ENCODE measurements around the gene CLN5. TPM values are rescaled to one million over a fixed set of nuclear protein-coding genes. Genes with fewer than 3 reads are reported as not detected.

The CLN5 gene
- polyA plus RNA-seq, 1 donor from 2014 or later, result 25.9 TPM

DNA sequence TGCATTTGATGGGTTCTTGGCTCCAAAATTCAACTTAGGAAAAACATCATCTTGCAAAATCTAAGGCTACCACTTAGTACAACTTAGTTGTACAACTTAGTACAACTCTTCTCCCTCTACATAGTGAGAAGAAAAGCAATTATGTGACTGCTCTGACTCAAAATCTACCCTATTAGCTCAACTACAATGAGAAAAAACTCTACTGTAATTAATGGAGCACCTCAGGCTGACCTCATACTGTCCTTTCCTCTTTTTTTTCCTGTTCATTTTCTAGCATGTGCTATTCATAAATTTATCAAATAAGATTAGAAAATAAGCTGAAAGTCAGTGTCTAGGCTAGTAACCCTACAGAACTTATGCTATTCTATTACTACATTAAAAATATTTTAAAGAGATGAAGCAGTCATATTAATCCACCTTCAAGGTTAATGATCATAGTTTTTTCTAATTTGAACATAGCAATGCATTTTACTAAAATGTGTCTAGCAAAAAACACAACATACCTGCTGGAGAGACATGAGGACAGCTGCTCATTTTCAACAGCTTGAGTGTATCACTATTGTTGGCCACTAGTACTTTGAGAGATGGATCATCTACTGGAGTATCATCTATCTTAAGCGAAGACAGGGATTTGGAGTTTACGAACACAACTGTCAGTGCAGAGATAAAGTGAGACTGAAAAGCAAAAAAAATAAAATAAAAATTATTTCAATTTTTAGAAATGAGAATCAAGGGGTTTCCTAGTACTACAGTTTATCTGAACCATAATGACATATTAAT is 23.2 kb downstream of the CLN5 start:
- Histone ChIP-seq H2AFZ (ENCODE audit: low read depth, low read length) (no peak overlapping the region), H3K27me3 (ENCODE audit: insufficient read depth, low read depth, low read length) (no peaks in the 10 kb centered on the region), H3F3A (ENCODE audit: insufficient read depth, low read length, poor library complexity, severe bottlenecking) (no peaks in the 10 kb centered on the region), H3K4me2 (ENCODE audit: low read length) (no peak overlapping the region), H3K4me3 (ENCODE audit: low read length) (no peak overlapping the region), H4K20me1 (ENCODE audit: insufficient read depth) (no peaks in the 10 kb centered on the region), H3K9me3 (ENCODE audit: low read length) (no peaks in the 10 kb centered on the region), H3K9me2 (ENCODE audit: insufficient read depth, low read length) (no peaks in the 10 kb centered on the region), H3K79me2 (replicated peaks; ENCODE audit: insufficient read depth, low read length) (peaks cover 15% of the 10 kb centered on the region), H3K36me3 (ENCODE audit: insufficient read depth, low read length) (peaks cover 34% of the 10 kb centered on the region), H3K9ac (ENCODE audit: low read length) (no peak overlapping the region), H3K27ac (ENCODE audit: low read length) (no peak overlapping the region)
- no peak for TF ChIP-seq RAD21 (conservative IDR thresholded peaks at IDR 0.05)
- no peak for TF ChIP-seq POLR2AphosphoS5 (IDR thresholded peaks at IDR 0.05)
- no peak for TF ChIP-seq EP300 (conservative IDR thresholded peaks at IDR 0.05; ENCODE audit: poor library complexity, severe bottlenecking)
- TF ChIP-seq MXI1 (conservative IDR thresholded peaks at IDR 0.05; ENCODE audit: poor library complexity, severe bottlenecking), result no peak
- no peak for TF ChIP-seq TAF1 (IDR thresholded peaks at IDR 0.05; ENCODE audit: low read depth)
- TF ChIP-seq, protein P1, sequence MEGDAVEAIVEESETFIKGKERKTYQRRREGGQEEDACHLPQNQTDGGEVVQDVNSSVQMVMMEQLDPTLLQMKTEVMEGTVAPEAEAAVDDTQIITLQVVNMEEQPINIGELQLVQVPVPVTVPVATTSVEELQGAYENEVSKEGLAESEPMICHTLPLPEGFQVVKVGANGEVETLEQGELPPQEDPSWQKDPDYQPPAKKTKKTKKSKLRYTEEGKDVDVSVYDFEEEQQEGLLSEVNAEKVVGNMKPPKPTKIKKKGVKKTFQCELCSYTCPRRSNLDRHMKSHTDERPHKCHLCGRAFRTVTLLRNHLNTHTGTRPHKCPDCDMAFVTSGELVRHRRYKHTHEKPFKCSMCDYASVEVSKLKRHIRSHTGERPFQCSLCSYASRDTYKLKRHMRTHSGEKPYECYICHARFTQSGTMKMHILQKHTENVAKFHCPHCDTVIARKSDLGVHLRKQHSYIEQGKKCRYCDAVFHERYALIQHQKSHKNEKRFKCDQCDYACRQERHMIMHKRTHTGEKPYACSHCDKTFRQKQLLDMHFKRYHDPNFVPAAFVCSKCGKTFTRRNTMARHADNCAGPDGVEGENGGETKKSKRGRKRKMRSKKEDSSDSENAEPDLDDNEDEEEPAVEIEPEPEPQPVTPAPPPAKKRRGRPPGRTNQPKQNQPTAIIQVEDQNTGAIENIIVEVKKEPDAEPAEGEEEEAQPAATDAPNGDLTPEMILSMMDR (IDR thresholded peaks at IDR 0.05; ENCODE audit: poor library complexity, severe bottlenecking), result no peak
- no peak for TF ChIP-seq EZH2 (IDR thresholded peaks at IDR 0.05; ENCODE audit: borderline replicate concordance, insufficient read depth, low read length, poor library complexity, severe bottlenecking)
- TF ChIP-seq SMC3 (conservative IDR thresholded peaks at IDR 0.05; ENCODE audit: poor library complexity), result no peak
- TF ChIP-seq, protein P2, sequence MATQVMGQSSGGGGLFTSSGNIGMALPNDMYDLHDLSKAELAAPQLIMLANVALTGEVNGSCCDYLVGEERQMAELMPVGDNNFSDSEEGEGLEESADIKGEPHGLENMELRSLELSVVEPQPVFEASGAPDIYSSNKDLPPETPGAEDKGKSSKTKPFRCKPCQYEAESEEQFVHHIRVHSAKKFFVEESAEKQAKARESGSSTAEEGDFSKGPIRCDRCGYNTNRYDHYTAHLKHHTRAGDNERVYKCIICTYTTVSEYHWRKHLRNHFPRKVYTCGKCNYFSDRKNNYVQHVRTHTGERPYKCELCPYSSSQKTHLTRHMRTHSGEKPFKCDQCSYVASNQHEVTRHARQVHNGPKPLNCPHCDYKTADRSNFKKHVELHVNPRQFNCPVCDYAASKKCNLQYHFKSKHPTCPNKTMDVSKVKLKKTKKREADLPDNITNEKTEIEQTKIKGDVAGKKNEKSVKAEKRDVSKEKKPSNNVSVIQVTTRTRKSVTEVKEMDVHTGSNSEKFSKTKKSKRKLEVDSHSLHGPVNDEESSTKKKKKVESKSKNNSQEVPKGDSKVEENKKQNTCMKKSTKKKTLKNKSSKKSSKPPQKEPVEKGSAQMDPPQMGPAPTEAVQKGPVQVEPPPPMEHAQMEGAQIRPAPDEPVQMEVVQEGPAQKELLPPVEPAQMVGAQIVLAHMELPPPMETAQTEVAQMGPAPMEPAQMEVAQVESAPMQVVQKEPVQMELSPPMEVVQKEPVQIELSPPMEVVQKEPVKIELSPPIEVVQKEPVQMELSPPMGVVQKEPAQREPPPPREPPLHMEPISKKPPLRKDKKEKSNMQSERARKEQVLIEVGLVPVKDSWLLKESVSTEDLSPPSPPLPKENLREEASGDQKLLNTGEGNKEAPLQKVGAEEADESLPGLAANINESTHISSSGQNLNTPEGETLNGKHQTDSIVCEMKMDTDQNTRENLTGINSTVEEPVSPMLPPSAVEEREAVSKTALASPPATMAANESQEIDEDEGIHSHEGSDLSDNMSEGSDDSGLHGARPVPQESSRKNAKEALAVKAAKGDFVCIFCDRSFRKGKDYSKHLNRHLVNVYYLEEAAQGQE (IDR thresholded peaks at IDR 0.05; ENCODE audit: borderline replicate concordance), result no peak

DNA sequence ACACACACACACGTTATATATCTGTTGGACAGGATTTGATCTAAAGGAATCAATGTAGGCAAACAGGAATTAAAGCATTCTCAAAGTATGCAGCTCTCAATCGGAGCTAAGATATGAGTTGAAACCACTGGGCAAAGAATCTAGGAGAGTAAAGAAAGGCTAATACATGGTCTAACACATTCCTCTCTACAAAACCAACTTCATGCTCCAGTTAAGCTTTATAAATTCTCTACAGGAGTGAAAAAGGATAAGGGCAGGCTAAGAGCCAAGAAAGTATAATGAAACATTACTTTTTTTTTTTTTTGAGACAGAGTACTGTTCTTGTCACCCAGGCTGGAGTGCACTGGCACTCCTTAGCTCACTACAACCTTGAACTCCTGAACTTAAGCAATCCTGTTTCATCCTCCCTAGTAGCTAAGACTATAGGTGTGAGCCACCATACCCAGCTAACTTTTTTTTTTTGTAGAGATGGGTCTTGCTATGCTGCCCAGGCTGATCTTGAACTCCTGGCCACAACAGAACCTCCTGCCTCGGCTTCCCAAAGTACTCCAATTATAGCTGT is 24.5 kb downstream of the CLN5 start:
- Histone ChIP-seq H3K4me2 (ENCODE audit: low read length) (no peak overlapping the region), H2AFZ (ENCODE audit: low read depth, low read length) (no peak overlapping the region), H3F3A (ENCODE audit: insufficient read depth, low read length, poor library complexity, severe bottlenecking) (no peaks in the 10 kb centered on the region), H3K4me3 (ENCODE audit: low read length) (no peak overlapping the region), H3K9ac (ENCODE audit: low read length) (no peak overlapping the region), H3K9me2 (ENCODE audit: insufficient read depth, low read length) (no peaks in the 10 kb centered on the region), H3K27ac (ENCODE audit: low read length) (no peak overlapping the region), H3K27me3 (ENCODE audit: insufficient read depth, low read depth, low read length) (no peaks in the 10 kb centered on the region), H3K9me3 (ENCODE audit: low read length) (no peaks in the 10 kb centered on the region), H3K79me2 (replicated peaks; ENCODE audit: insufficient read depth, low read length) (peaks cover 27% of the 10 kb centered on the region), H3K36me3 (ENCODE audit: insufficient read depth, low read length) (peaks cover 30% of the 10 kb centered on the region), H4K20me1 (ENCODE audit: insufficient read depth) (peaks cover 7% of the 10 kb centered on the region)
- TF ChIP-seq TAF1 (IDR thresholded peaks at IDR 0.05; ENCODE audit: low read depth) (no peak), POLR2AphosphoS5 (IDR thresholded peaks at IDR 0.05) (no peak), RAD21 (conservative IDR thresholded peaks at IDR 0.05) (no peak), EZH2 (IDR thresholded peaks at IDR 0.05; ENCODE audit: borderline replicate concordance, insufficient read depth, low read length, poor library complexity, severe bottlenecking) (no peak)
